A549 (cell line): ENCODE measurements around the gene REEP3.

Source experiments
- CBX8 ChIP-seq: fragments of 200-600 bp; sonication (generic); IDR thresholded peaks from 2 replicates; pipeline ENCODE4 v1.6.1; 2016
- CEBPB ChIP-seq, 2 experiments: fragments of >200 bp in 1 of 2; sonication (Bioruptor Twin) in 1 of 2; formaldehyde crosslinking in 1 of 2; IDR thresholded peaks; 2 replicates each; pipeline ENCODE4 v1.6.1; 2012 to 2016
- POLR2A ChIP-seq: IDR thresholded peaks from 2 replicates; pipeline ENCODE4 v1.6.1; 2012; ENCODE audit warnings: mild to moderate bottlenecking, low read length
- TF ChIP-seq, protein P1 (sequence below): fragments of >200 bp; sonication (Bioruptor Twin); formaldehyde crosslinking; IDR thresholded peaks from 3 replicates; pipeline ENCODE4 v1.5.1; 2016
- TF ChIP-seq, protein P2 (sequence below): fragments of 250-450 bp; sonication (Bioruptor Pico); IDR thresholded peaks from 2 replicates; pipeline ENCODE4 v1.5.0; 2020; ENCODE audit warnings: low read depth, mild to moderate bottlenecking, moderate library complexity

DNA sequence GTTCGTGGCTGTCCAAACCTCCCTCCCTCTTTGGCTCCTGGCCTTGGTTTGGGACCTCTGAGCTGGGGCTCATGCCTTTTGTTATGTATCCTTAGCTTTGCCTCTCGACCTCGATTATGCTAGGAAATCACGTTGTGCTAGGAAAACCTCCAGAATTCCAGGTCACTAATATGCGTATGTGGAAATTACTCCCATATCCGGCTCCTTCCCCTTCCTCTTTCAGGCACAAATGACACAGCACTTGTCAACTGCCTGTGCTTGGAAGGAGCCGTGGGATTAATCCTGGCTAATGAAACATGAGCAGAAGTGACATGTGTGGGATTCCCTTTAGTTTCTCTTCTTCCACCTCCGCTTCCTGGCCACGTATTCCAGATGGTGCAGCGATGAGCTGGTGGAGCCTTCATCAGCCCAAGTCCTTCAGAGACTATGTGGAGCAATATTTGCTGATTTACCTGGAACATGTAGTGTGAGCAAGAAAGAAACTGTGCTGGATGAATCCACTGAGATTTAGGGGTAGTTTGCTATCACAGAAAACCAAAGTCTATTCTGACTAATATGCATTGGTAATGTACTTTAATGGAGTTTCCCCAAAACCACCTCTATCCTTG lies 149.2 kb downstream of the REEP3 start:
- TF ChIP-seq, protein P1, sequence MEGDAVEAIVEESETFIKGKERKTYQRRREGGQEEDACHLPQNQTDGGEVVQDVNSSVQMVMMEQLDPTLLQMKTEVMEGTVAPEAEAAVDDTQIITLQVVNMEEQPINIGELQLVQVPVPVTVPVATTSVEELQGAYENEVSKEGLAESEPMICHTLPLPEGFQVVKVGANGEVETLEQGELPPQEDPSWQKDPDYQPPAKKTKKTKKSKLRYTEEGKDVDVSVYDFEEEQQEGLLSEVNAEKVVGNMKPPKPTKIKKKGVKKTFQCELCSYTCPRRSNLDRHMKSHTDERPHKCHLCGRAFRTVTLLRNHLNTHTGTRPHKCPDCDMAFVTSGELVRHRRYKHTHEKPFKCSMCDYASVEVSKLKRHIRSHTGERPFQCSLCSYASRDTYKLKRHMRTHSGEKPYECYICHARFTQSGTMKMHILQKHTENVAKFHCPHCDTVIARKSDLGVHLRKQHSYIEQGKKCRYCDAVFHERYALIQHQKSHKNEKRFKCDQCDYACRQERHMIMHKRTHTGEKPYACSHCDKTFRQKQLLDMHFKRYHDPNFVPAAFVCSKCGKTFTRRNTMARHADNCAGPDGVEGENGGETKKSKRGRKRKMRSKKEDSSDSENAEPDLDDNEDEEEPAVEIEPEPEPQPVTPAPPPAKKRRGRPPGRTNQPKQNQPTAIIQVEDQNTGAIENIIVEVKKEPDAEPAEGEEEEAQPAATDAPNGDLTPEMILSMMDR = no peak
- TF ChIP-seq CEBPB (IDR thresholded peaks at IDR 0.05) = no peak
- no peak for TF ChIP-seq CBX8
- TF ChIP-seq POLR2A = no peak
- TF ChIP-seq, protein P2, sequence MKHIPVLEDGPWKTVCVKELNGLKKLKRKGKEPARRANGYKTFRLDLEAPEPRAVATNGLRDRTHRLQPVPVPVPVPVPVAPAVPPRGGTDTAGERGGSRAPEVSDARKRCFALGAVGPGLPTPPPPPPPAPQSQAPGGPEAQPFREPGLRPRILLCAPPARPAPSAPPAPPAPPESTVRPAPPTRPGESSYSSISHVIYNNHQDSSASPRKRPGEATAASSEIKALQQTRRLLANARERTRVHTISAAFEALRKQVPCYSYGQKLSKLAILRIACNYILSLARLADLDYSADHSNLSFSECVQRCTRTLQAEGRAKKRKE (CRISPR knock-in tag) = no peak
